GM12878 (cell line): ENCODE measurements around the gene PTGES3L.
"Not testable (repeated sequence)": the region's sequence is repeated elsewhere in the genome, so short reads cannot be mapped to it uniquely, and the experiment has no call there.

Experiments used
- POLR2AphosphoS5 ChIP-seq: IDR thresholded peaks from 2 replicates; pipeline ENCODE4 v1.6.1; 2011; ENCODE audit warnings: mild to moderate bottlenecking, low read length, inconsistent platforms
- TAF1 ChIP-seq: IDR thresholded peaks from 2 replicates; pipeline ENCODE4 v1.6.1; 2011; ENCODE audit warnings: mild to moderate bottlenecking, low read depth, low read length, borderline replicate concordance
- TF ChIP-seq, protein P1 (sequence below), 3 experiments: IDR thresholded peaks in 2 of 3; conservative IDR thresholded peaks in 1 of 3; 2 replicates each; pipeline ENCODE4 v1.5.1; 2011; ENCODE audit warnings: low read depth in 3 of 3, low read length in 3 of 3, mild to moderate bottlenecking in 3 of 3, control low read depth in 2 of 3, moderate library complexity in 2 of 3, inconsistent platforms in 1 of 3, mixed read lengths in 1 of 3; ENCODE audit not compliant: control insufficient read depth in 2 of 3, insufficient read depth in 1 of 3; ENCODE audit errors: extremely low read depth in 1 of 3

- TF ChIP-seq, protein P1, sequence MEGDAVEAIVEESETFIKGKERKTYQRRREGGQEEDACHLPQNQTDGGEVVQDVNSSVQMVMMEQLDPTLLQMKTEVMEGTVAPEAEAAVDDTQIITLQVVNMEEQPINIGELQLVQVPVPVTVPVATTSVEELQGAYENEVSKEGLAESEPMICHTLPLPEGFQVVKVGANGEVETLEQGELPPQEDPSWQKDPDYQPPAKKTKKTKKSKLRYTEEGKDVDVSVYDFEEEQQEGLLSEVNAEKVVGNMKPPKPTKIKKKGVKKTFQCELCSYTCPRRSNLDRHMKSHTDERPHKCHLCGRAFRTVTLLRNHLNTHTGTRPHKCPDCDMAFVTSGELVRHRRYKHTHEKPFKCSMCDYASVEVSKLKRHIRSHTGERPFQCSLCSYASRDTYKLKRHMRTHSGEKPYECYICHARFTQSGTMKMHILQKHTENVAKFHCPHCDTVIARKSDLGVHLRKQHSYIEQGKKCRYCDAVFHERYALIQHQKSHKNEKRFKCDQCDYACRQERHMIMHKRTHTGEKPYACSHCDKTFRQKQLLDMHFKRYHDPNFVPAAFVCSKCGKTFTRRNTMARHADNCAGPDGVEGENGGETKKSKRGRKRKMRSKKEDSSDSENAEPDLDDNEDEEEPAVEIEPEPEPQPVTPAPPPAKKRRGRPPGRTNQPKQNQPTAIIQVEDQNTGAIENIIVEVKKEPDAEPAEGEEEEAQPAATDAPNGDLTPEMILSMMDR (IDR thresholded peaks at IDR 0.05 in 2 of 3, conservative IDR thresholded peaks at IDR 0.05 in 1 of 3; ENCODE audit: control insufficient read depth in 2 of 3, extremely low read depth in 1 of 3, insufficient read depth in 1 of 3, low read depth in 3 of 3, low read length in 3 of 3) = not testable (repeated sequence)
- not testable (repeated sequence) for TF ChIP-seq POLR2AphosphoS5, TAF1
Observed at GRCh38 chr17:42923472-42923871, 56.4 kb downstream of the PTGES3L start.
